ENCODE results near the gene APBA2. TPM values are rescaled to one million over a fixed set of nuclear protein-coding genes. Genes with fewer than 3 reads are reported as not detected.

The APBA2 gene
- total RNA-seq, 3 donors from 2014 or later: 0.64 to 6.9 (median 5.0) TPM

GRCh38 chr15:28873585-28874190, 12.1 kb upstream of the APBA2 start:
- Histone ChIP-seq H3K9me3 (peaks cover 8 to 11% of the 10 kb centered on the region in 2 donors), H3K27ac (no peak overlapping the region), H3K36me3 (no peaks in the 10 kb centered on the region), H3K27me3 (no peaks in the 10 kb centered on the region), H3K4me3 (no peak overlapping the region), H3K4me1 (no peaks in the 10 kb centered on the region)
- no peak for DNase-seq (ENCODE audit: low spot score in 2 of 2)
- intact Hi-C loops (cut with DNase I; ENCODE audit: low total_unique reads): no loop called here
- TF ChIP-seq CTCF (IDR thresholded peaks at IDR 0.05): no peak
- TF ChIP-seq POLR2AphosphoS5 (IDR thresholded peaks at IDR 0.05): no peak
- no peak for TF ChIP-seq POLR2A (IDR thresholded peaks at IDR 0.05)

GRCh38 chr15:28875461-28876000, 10.2 kb upstream of the APBA2 start:
- TF ChIP-seq CTCF (IDR thresholded peaks at IDR 0.05) (no peak), POLR2A (IDR thresholded peaks at IDR 0.05) (no peak), POLR2AphosphoS5 (IDR thresholded peaks at IDR 0.05) (no peak)
- DNase-seq (ENCODE audit: low spot score in 2 of 2): no peak
- Histone ChIP-seq H3K27ac (no peak overlapping the region), H3K4me1 (no peaks in the 10 kb centered on the region), H3K4me3 (no peak overlapping the region), H3K36me3 (no peaks in the 10 kb centered on the region), H3K27me3 (no peaks in the 10 kb centered on the region), H3K9me3 (peaks cover 0 to 11% of the 10 kb centered on the region in 2 donors)
- intact Hi-C loops (cut with DNase I; ENCODE audit: low total_unique reads): no loop called here

- H3K9me3 ChIP-seq: peaks cover 0 to 11% of the 10 kb centered on the region in 2 donors
- TF ChIP-seq POLR2A (IDR thresholded peaks at IDR 0.05) (no peak), POLR2AphosphoS5 (IDR thresholded peaks at IDR 0.05) (no peak), CTCF (IDR thresholded peaks at IDR 0.05) (no peak)
- no peaks in the 10 kb centered on the region for H3K36me3 ChIP-seq
- no peak for DNase-seq (ENCODE audit: low spot score in 2 of 2)
- H3K27ac ChIP-seq: no peak overlapping the region
- H3K4me1 ChIP-seq: no peaks in the 10 kb centered on the region
- H3K27me3 ChIP-seq: no peaks in the 10 kb centered on the region
- H3K4me3 ChIP-seq: no peak overlapping the region
- intact Hi-C loops (cut with DNase I; ENCODE audit: low total_unique reads): no loop called here
These were observed 9.5 kb upstream of the APBA2 start for GRCh38 chr15:28876131-28876844.

GRCh38 chr15:28876845-28877185, 9.0 kb upstream of the APBA2 start:
- DNase-seq (ENCODE audit: low spot score in 2 of 2): no peak
- no peaks in the 10 kb centered on the region for H3K27me3 ChIP-seq
- peaks cover 0 to 10% of the 10 kb centered on the region in 2 donors for H3K9me3 ChIP-seq
- no peaks in the 10 kb centered on the region for H3K36me3 ChIP-seq
- H3K27ac ChIP-seq: no peak overlapping the region
- no peak overlapping the region for H3K4me3 ChIP-seq
- intact Hi-C loops (cut with DNase I; ENCODE audit: low total_unique reads): no loop called here
- TF ChIP-seq POLR2A (IDR thresholded peaks at IDR 0.05) (no peak), CTCF (IDR thresholded peaks at IDR 0.05) (no peak), POLR2AphosphoS5 (IDR thresholded peaks at IDR 0.05) (no peak)
- no peaks in the 10 kb centered on the region for H3K4me1 ChIP-seq

- intact Hi-C loops (cut with DNase I; ENCODE audit: low total_unique reads): no loop called here
- Histone ChIP-seq H3K4me1 (no peaks in the 10 kb centered on the region), H3K27ac (no peak overlapping the region), H3K9me3 (no peaks in the 10 kb centered on the region), H3K4me3 (no peak overlapping the region), H3K27me3 (no peaks in the 10 kb centered on the region), H3K36me3 (no peaks in the 10 kb centered on the region)
- TF ChIP-seq CTCF (IDR thresholded peaks at IDR 0.05) (no peak), POLR2AphosphoS5 (IDR thresholded peaks at IDR 0.05) (no peak), POLR2A (IDR thresholded peaks at IDR 0.05) (no peak)
- no peak for DNase-seq (ENCODE audit: low spot score in 2 of 2)
These were observed 7.6 kb upstream of the APBA2 start for GRCh38 chr15:28878209-28878608.
